Activated T-helper 17 cell treated with anti-CD3 and anti-CD28 coated beads, Interleukin-2, amount 50 U/mL, for 72 hours (primary cell): ENCODE measurements around the gene ODC1. TPM values are rescaled to one million over a fixed set of nuclear protein-coding genes. Genes with fewer than 3 reads are reported as not detected.
"Not testable (repeated sequence)": the region's sequence is repeated elsewhere in the genome, so short reads cannot be mapped to it uniquely, and the experiment has no call there.

Experiments used
- ATAC-seq: fragments of 150-1000 bp; cut with Tn5 transposase; replicated peaks from 2 replicates; pipeline ENCODE4 v1.10.0; 2021; ENCODE audit warnings: mild to moderate bottlenecking, moderate library complexity
- H3K27ac Mint-ChIP-seq: one replicate; pipeline ENCODE4 v1.8.0; 2022; ENCODE audit warnings: mixed read lengths
- H3K27me3 Mint-ChIP-seq: one replicate; pipeline ENCODE4 v1.8.0; 2022; ENCODE audit warnings: mixed read lengths
- H3K36me3 Mint-ChIP-seq: one replicate; pipeline ENCODE4 v1.8.0; 2022; ENCODE audit warnings: low read depth, mild to moderate bottlenecking, mixed read lengths
- H3K4me1 Mint-ChIP-seq: one replicate; pipeline ENCODE4 v1.8.0; 2022; ENCODE audit warnings: mixed read lengths
- H3K4me3 Mint-ChIP-seq: one replicate; pipeline ENCODE4 v1.8.0; 2022; ENCODE audit warnings: mild to moderate bottlenecking, mixed read lengths
- H3K9me3 Mint-ChIP-seq: one replicate; pipeline ENCODE4 v1.8.0; 2022; ENCODE audit warnings: mixed read lengths
- total RNA-seq, 2 donors: library from RNA; stranded (reverse); gene quantifications; one replicate each; pipeline ENCODE4 v1.2.3, GENCODE V29; 2022

Gene ODC1
- 100 to 1,000 TPM in 1 of 2 donors, 10 to 100 TPM in 1; 60.3 to 180 TPM for total RNA-seq

DNA sequence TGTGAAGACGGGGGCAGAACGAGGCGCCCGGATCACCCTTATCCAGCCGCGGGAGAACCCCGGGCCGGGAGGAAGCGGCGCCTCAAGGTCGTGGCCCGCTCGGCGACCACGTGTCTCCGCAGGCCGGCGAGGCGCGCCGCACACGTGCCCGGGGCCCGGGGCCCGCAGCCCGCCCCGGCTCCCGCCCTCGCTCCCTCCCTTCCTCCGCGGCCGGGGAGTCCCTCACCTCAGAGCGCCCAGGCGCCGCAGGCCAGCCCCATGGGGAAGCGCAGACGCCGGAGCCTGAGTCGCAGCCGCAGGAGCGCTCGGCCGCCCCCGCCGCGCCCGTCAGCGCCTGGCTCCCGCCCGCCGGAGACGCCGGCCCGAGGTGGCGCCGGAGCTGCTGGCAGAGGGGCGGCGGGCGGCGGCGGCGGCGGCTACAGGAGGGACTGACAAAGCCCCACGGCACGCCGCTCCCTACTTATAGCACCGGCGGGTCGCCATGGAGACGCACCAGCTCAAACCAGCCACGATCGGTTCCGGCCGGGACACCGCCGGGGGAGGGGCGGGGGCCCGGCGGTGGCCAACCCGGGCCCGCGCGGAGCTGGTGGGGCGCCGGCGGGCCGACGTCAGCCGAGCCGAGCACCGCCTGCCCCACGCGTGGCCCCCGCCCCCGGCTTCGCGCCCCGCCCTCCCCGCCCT is at the start of gene ODC1:
Gene ODC1 (minus strand): TSS at position 433 of the 681 bp plus-strand sequence. CDS start 3,295 bp downstream, outside the sequence.
- Mint-ChIP-seq H3K27ac (peak within 1 kb of the TSS; percentile 82), H3K9me3 (no peaks in the 10 kb centered on the region), H3K36me3 (peaks cover 35% of the 10 kb centered on the region), H3K4me1 (peaks cover 23% of the 10 kb centered on the region), H3K27me3 (no peaks in the 10 kb centered on the region), H3K4me3 (peak within 1 kb of the TSS; percentile 83)
- peak; percentile 67 for ATAC-seq

DNA sequence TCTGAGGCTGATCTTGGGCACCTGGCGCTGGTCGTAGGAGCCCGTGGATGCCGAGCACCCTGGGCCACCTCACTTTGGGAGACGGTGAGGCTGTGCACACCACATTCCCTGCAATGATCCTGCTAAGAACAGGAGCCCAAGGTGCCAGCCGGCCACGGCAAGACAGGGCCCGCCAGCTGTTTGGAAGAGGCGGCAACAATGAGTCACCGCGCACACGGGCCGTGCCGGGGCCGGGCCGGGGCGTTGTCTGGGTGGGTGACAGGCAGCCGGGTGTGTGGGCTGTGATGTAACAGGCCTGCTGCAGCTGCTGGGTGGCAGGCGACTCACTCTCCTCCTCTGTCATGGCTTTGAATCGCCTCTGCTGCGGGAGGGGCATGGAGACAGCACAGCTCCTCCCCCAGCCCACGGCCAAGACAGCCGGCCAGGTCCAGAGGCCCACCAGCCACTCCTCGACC is 49.7 kb upstream of the ODC1 start:
- peak; percentile 46 for ATAC-seq
- peaks cover 7% of the 10 kb centered on the region for H3K27me3 Mint-ChIP-seq
- H3K27ac Mint-ChIP-seq: no peak overlapping the region
- H3K36me3 Mint-ChIP-seq: no peaks in the 10 kb centered on the region
- peak overlapping the region; percentile 55 for H3K4me3 Mint-ChIP-seq
- H3K4me1 Mint-ChIP-seq: peaks cover 11% of the 10 kb centered on the region
- no peaks in the 10 kb centered on the region for H3K9me3 Mint-ChIP-seq

DNA sequence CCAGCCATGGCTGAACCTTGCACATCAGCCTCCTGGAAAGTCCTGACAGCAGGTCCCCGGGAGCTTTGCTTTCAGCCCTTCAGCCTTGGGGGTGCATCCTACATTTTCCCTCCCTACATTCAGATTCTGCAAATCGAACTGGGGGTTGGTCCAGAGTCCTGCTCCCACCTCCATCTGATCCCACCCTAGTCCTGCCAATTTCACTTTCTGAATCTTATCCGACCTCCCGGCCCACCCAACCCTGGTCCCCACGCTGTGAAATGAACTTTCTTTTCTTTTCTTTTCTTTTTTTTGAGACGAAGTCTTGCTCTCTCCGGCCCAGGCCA is 47.8 kb upstream of the ODC1 start:
- no peaks in the 10 kb centered on the region for H3K36me3 Mint-ChIP-seq
- H3K4me1 Mint-ChIP-seq: peaks cover 11% of the 10 kb centered on the region
- no peak overlapping the region for H3K4me3 Mint-ChIP-seq
- ATAC-seq: no peak
- no peaks in the 10 kb centered on the region for H3K9me3 Mint-ChIP-seq
- H3K27ac Mint-ChIP-seq: peak overlapping the region; percentile 2
- peaks cover 2% of the 10 kb centered on the region for H3K27me3 Mint-ChIP-seq

- Mint-ChIP-seq H3K27ac (peak overlapping the region; percentile 2), H3K4me3 (no peak overlapping the region), H3K27me3 (peaks cover 2% of the 10 kb centered on the region), H3K36me3 (no peaks in the 10 kb centered on the region), H3K4me1 (peaks cover 11% of the 10 kb centered on the region), H3K9me3 (no peaks in the 10 kb centered on the region)
- no peak for ATAC-seq
These were observed 47.3 kb upstream of the ODC1 start for GRCh38 chr2:10495311-10495987.

GRCh38 chr2:10494351-10495066 is 46.4 kb upstream of the ODC1 start:
- Mint-ChIP-seq H3K27me3 (peaks cover 2% of the 10 kb centered on the region), H3K36me3 (no peaks in the 10 kb centered on the region), H3K27ac (peak overlapping the region; percentile 84), H3K4me3 (no peak overlapping the region), H3K4me1 (peaks cover 11% of the 10 kb centered on the region), H3K9me3 (no peaks in the 10 kb centered on the region)
- ATAC-seq: no peak

- peak overlapping the region; percentile 57 for H3K4me3 Mint-ChIP-seq
- H3K36me3 Mint-ChIP-seq: no peaks in the 10 kb centered on the region
- H3K9me3 Mint-ChIP-seq: no peaks in the 10 kb centered on the region
- peaks cover 2% of the 10 kb centered on the region for H3K27me3 Mint-ChIP-seq
- ATAC-seq: peak; percentile 99
- peak overlapping the region; percentile 84 for H3K27ac Mint-ChIP-seq
- H3K4me1 Mint-ChIP-seq: peaks cover 13% of the 10 kb centered on the region
These were observed 45.6 kb upstream of the ODC1 start for GRCh38 chr2:10493634-10494281.

DNA sequence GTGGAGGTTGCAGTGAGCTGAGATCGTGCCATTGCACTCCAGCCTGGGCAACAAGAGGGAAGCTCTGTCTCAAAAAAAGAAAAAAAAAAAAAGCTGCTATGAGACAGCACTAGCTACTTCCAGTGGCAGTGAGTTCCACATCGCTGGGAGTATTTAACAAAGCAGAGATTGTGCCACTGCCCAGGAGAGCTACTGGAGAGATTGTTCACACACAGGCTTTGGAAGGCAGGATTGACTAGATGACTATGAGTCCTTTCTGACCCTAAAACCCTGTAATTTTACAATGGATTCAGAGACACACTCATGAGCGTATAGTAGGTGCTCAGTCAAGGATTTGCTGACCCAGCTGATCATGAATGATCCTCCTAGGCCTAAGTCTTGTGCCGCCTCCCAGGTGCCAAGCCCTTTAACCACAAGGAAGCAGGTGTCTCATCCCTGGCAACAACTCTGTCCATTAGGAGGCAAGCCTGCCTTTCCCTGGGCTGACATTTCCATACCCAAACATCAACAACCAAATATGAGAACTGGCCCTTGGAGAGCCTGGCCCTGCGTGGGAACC is 45.0 kb upstream of the ODC1 start:
- Mint-ChIP-seq H3K4me1 (peaks cover 18% of the 10 kb centered on the region), H3K36me3 (no peaks in the 10 kb centered on the region), H3K27ac (peak overlapping the region; percentile 84), H3K4me3 (peak overlapping the region; percentile 57), H3K9me3 (no peaks in the 10 kb centered on the region), H3K27me3 (peaks cover 2% of the 10 kb centered on the region)
- ATAC-seq: peak; percentile 17

DNA sequence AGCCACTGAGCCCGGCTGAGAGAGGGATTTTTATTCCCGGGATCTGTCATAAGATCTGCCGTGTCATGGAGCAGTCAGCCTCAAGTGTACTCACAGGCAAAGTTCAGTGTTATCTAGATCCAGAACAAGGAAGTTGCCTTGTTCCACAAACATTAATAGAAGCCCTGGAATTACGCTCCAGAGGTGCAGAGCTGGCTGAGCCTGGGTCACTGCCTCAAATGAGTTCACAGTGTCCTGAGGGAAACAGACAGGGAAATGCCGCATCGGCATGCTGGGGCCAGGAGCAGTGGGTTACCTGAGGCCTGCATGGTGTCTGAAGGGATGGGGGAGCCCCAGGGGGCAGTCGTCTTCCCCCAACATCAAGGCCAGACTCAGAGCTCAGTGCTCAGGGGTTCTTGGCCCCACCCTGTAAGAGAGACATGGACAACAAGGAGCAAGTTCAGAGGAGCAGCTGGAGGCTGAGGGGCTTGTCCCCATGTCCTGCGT is 42.7 kb upstream of the ODC1 start:
- H3K27ac Mint-ChIP-seq: peak overlapping the region; percentile 4
- no peak overlapping the region for H3K4me3 Mint-ChIP-seq
- H3K9me3 Mint-ChIP-seq: no peaks in the 10 kb centered on the region
- peaks cover 17% of the 10 kb centered on the region for H3K4me1 Mint-ChIP-seq
- ATAC-seq: no peak
- no peaks in the 10 kb centered on the region for H3K36me3 Mint-ChIP-seq
- H3K27me3 Mint-ChIP-seq: no peaks in the 10 kb centered on the region

GRCh38 chr2:10489842-10490555 is 41.9 kb upstream of the ODC1 start:
- Mint-ChIP-seq H3K4me3 (no peak overlapping the region), H3K27ac (no peak overlapping the region), H3K9me3 (no peaks in the 10 kb centered on the region), H3K4me1 (peaks cover 14% of the 10 kb centered on the region), H3K36me3 (no peaks in the 10 kb centered on the region), H3K27me3 (no peaks in the 10 kb centered on the region)
- no peak for ATAC-seq

- not testable (repeated sequence) for H3K4me3 Mint-ChIP-seq, ATAC-seq, H3K27me3 Mint-ChIP-seq, H3K36me3 Mint-ChIP-seq, H3K9me3 Mint-ChIP-seq
- H3K27ac Mint-ChIP-seq: peak overlapping the region; percentile 66
- H3K4me1 Mint-ChIP-seq: peaks cover 12% of the 10 kb centered on the region
These were observed 40.0 kb upstream of the ODC1 start for GRCh38 chr2:10488142-10488541.

GRCh38 chr2:10487741-10488104 is 39.6 kb upstream of the ODC1 start:
- not testable (repeated sequence) for H3K9me3 Mint-ChIP-seq, H3K4me3 Mint-ChIP-seq, H3K27me3 Mint-ChIP-seq, ATAC-seq, H3K36me3 Mint-ChIP-seq
- peak overlapping the region; percentile 66 for H3K27ac Mint-ChIP-seq
- H3K4me1 Mint-ChIP-seq: peaks cover 12% of the 10 kb centered on the region

GRCh38 chr2:10487081-10487740 is 39.1 kb upstream of the ODC1 start:
- no peak for ATAC-seq
- Mint-ChIP-seq H3K36me3 (no peaks in the 10 kb centered on the region), H3K27ac (peak overlapping the region; percentile 66), H3K4me3 (no peak overlapping the region), H3K27me3 (no peaks in the 10 kb centered on the region), H3K4me1 (peaks cover 12% of the 10 kb centered on the region), H3K9me3 (no peaks in the 10 kb centered on the region)

DNA sequence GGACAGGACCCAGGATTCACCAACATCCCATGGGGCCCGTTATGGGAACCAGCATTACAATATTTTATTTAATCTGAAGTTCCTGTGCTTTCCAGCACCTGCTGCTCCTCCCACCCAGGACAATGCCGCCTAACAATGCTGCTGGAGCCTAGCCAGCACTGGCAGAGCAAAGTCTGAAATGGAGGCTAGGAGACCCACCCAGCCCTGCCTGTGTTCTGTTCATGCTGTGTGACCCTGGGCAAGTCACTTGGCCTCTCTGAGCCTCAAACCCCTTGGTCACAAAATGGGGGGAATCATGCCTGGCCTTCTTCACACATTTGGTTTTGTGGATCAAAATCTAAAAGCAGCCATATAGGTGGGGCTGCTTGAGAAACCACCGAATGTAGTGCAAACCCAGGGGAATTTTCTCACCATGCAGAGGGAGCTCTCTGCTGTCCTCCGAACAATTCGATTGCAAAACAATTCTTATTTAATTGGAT is 38.5 kb upstream of the ODC1 start:
- Mint-ChIP-seq H3K9me3 (no peaks in the 10 kb centered on the region), H3K27ac (no peak overlapping the region), H3K27me3 (no peaks in the 10 kb centered on the region), H3K4me1 (peaks cover 12% of the 10 kb centered on the region), H3K36me3 (no peaks in the 10 kb centered on the region), H3K4me3 (no peak overlapping the region)
- no peak for ATAC-seq
